Right atrium auricular region (tissue), 2 donors: Measurements from ENCODE around the gene BBS12. TPM values are rescaled to one million over a fixed set of nuclear protein-coding genes. Genes with fewer than 3 reads are reported as not detected.

Experiments used
- DNase-seq: peaks from one replicate; pipeline ENCODE4 v3.0.0-alpha.2; 2019; ENCODE audit warnings: low spot score
- H3K27ac ChIP-seq, 2 donors: fragments of 200-600 bp; sonication (generic); 1 replicate in 1 of 2; 2 replicates in 1 of 2; pipeline ENCODE4 v1.5.1; 2016 to 2019
- H3K27me3 ChIP-seq, 2 donors: fragments of 200-600 bp; sonication (generic); one replicate each; pipeline versions ENCODE4 v1.5.1 to v1.6.0; 2017 to 2019
- H3K36me3 ChIP-seq: fragments of 200-600 bp; sonication (generic); one replicate; pipeline ENCODE4 v1.5.1; 2016
- H3K4me1 ChIP-seq, 2 donors: fragments of 200-600 bp; sonication (generic); one replicate each; pipeline versions ENCODE4 v1.5.1 to v1.6.0; 2017 to 2019
- H3K4me3 ChIP-seq, 2 donors: fragments of 200-600 bp; sonication (generic); 1 replicate in 1 of 2; 2 replicates in 1 of 2; pipeline ENCODE4 v1.5.1; 2017 to 2019; ENCODE audit warnings: mild to moderate bottlenecking in 1 of 2, moderate library complexity in 1 of 2
- H3K9me3 ChIP-seq, 2 donors: fragments of 200-600 bp; sonication (generic); one replicate each; pipeline ENCODE4 v1.5.1; 2019
- CTCF ChIP-seq, 2 donors: fragments of 200-600 bp; sonication (generic); IDR thresholded peaks; one replicate each; pipeline ENCODE4 v1.5.1; 2019; ENCODE audit warnings: antibody characterized with exemption in 2 of 2
- total RNA-seq, 2 donors: library from RNA; depleted of rRNA; stranded (reverse); fragments of >200 nt; gene quantifications; one replicate each; pipeline ENCODE4 v1.1.0, GENCODE V29; 2016

The BBS12 gene
- total RNA-seq, 2 donors from 2014 or later: 5.9 to 10.2 TPM

GRCh38 chr4:122788935-122789334 lies 56.4 kb downstream of the BBS12 start:
- Histone ChIP-seq H3K36me3 (no peaks in the 10 kb centered on the region), H3K27ac (no peak overlapping the region), H3K4me1 (peaks cover 0 to 5% of the 10 kb centered on the region in 2 donors), H3K9me3 (no peaks in the 10 kb centered on the region), H3K4me3 (no peak overlapping the region), H3K27me3 (no peaks in the 10 kb centered on the region)
- DNase-seq: no peak
- no peak for TF ChIP-seq CTCF (IDR thresholded peaks at IDR 0.05)

GRCh38 chr4:122793811-122794210 lies 61.3 kb downstream of the BBS12 start:
- no peak for TF ChIP-seq CTCF (IDR thresholded peaks at IDR 0.05)
- no peak overlapping the region for H3K4me3 ChIP-seq
- H3K36me3 ChIP-seq: no peaks in the 10 kb centered on the region
- H3K27me3 ChIP-seq: no peaks in the 10 kb centered on the region
- no peak for DNase-seq
- no peak overlapping the region for H3K27ac ChIP-seq
- H3K4me1 ChIP-seq: peaks cover 0 to 14% of the 10 kb centered on the region in 2 donors
- H3K9me3 ChIP-seq: no peaks in the 10 kb centered on the region

Other genes starting within 250 kb of the BBS12 start
- not detected for gene IL21, start 111.6 kb upstream of the BBS12 start, total RNA-seq
- 10 to 100 TPM in 1 of 2 donors, 1 to 10 TPM in 1; 4.3 to 11.6 TPM for gene FGF2, start 94.1 kb downstream of the BBS12 start, total RNA-seq
- 10 to 100 TPM in 1 of 2 donors, 1 to 10 TPM in 1; 4.9 to 18.5 TPM for gene NUDT6, start 189.9 kb downstream of the BBS12 start, total RNA-seq